HepG2 (cell line): Measurements from ENCODE around the gene NUP214. TPM values are rescaled to one million over a fixed set of nuclear protein-coding genes. Genes with fewer than 3 reads are reported as not detected.

ENCODE experiments used
- BRF2 ChIP-seq: sonication (generic); formaldehyde crosslinking; IDR thresholded peaks from 2 replicates; pipeline ENCODE4 v1.8.1; 2022; ENCODE audit warnings: mild to moderate bottlenecking, missing genetic modification reagents
- NR0B2 ChIP-seq: sonication (generic); formaldehyde crosslinking; IDR thresholded peaks from 2 replicates; pipeline ENCODE4 v1.4.0; 2020; ENCODE audit warnings: mild to moderate bottlenecking, missing genetic modification reagents
- RBAK ChIP-seq: sonication (generic); formaldehyde crosslinking; IDR thresholded peaks from 2 replicates; pipeline ENCODE4 v1.5.1; 2020; ENCODE audit warnings: mild to moderate bottlenecking, missing genetic modification reagents
- XRCC5 ChIP-seq: fragments of 200-400 bp; formaldehyde crosslinking; optimal IDR thresholded peaks from 2 replicates; pipeline ENCODE3; 2017; ENCODE audit warnings: mild to moderate bottlenecking, low read length
- ZBTB7B ChIP-seq: sonication (generic); formaldehyde crosslinking; IDR thresholded peaks from 2 replicates; pipeline ENCODE4 v1.4.0; 2020; ENCODE audit warnings: missing genetic modification reagents
- ZFP36L2 ChIP-seq: sonication (generic); formaldehyde crosslinking; IDR thresholded peaks from 2 replicates; pipeline ENCODE4 v1.4.0; 2020; ENCODE audit warnings: missing genetic modification reagents
- ZFP41 ChIP-seq: sonication (generic); formaldehyde crosslinking; IDR thresholded peaks from 2 replicates; pipeline ENCODE4 v1.4.0; 2020; ENCODE audit warnings: mild to moderate bottlenecking, missing genetic modification reagents, borderline replicate concordance
- ZHX1 ChIP-seq: sonication (generic); formaldehyde crosslinking; IDR thresholded peaks from 2 replicates; pipeline ENCODE4 v1.8.1; 2022; ENCODE audit warnings: low read depth, mild to moderate bottlenecking, missing genetic modification reagents
- ZNF235 ChIP-seq: sonication (generic); formaldehyde crosslinking; IDR thresholded peaks from 2 replicates; pipeline ENCODE4 v1.8.1; 2023; ENCODE audit warnings: mild to moderate bottlenecking, missing genetic modification reagents, borderline replicate concordance
- ZNF280B ChIP-seq: sonication (generic); formaldehyde crosslinking; IDR thresholded peaks from 2 replicates; pipeline ENCODE4 v1.5.0; 2020; ENCODE audit warnings: missing genetic modification reagents, mild to moderate bottlenecking, borderline replicate concordance
- ZNF430 ChIP-seq: sonication (generic); formaldehyde crosslinking; IDR thresholded peaks from 2 replicates; pipeline ENCODE4 v1.9.0; 2021; ENCODE audit warnings: mild to moderate bottlenecking, missing genetic modification reagents
- ZNF646 ChIP-seq: sonication (generic); formaldehyde crosslinking; IDR thresholded peaks from 2 replicates; pipeline ENCODE4 v1.9.0; 2021; ENCODE audit warnings: mild to moderate bottlenecking, missing genetic modification reagents
- ZNF724P ChIP-seq: sonication (generic); formaldehyde crosslinking; IDR thresholded peaks from 2 replicates; pipeline ENCODE4 v1.8.0; 2022; ENCODE audit warnings: missing genetic modification reagents, borderline replicate concordance
- ZNF781 ChIP-seq: sonication (generic); formaldehyde crosslinking; IDR thresholded peaks from 2 replicates; pipeline ENCODE4 v1.5.1; 2020; ENCODE audit warnings: borderline replicate concordance, mild to moderate bottlenecking, missing genetic modification reagents; ENCODE audit errors: not compliant biosample characterization
- ZNF782 ChIP-seq: sonication (generic); formaldehyde crosslinking; IDR thresholded peaks from 2 replicates; pipeline ENCODE4 v1.4.0; 2020; ENCODE audit warnings: missing genetic modification reagents, mild to moderate bottlenecking, borderline replicate concordance
- polyA plus RNA-seq, 8 experiments: library from polyadenylated mRNA; depleted of rRNA in 3 of 8; stranded (reverse) in 7 of 8; unstranded in 1 of 8; fragments of >200 nt; fragmentation: Illumina TruSeq in 4 of 8; extraction: Trizol in 4 of 8; gene quantifications; 2 replicates each; pipeline versions ENCODE4 v1.2.1 to v1.2.3, GENCODE V29; 2011 to 2016; ENCODE audit warnings: low read depth in 4 of 8, missing spikeins in 1 of 8, mixed read lengths in 1 of 8; ENCODE audit not compliant: insufficient read depth in 1 of 8
- total RNA-seq, 5 experiments: library from RNA; depleted of rRNA; stranded (reverse); fragments of >200 nt; fragmentation: Illumina TruSeq; extraction: Trizol; gene quantifications; 2 replicates each; pipeline ENCODE4 v1.2.3, GENCODE V29; 2016; ENCODE audit warnings: low read depth in 1 of 5

The NUP214 gene
- total and polyA plus RNA-seq, 2 of the 13 experiments (the other 11 are each of a cell fraction or from before 2014, with no cell fraction given) = 8.4 to 16.0 TPM

- no peak for TF ChIP-seq ZNF646 (CRISPR knock-in tag)
- 0 out of 2 replicates have a peak, but pooled peaks have one; percentile 49 for TF ChIP-seq ZNF724P (CRISPR knock-in tag)
- TF ChIP-seq ZNF280B (CRISPR knock-in tag) = no peak
- TF ChIP-seq XRCC5 = no peak
- no peak for TF ChIP-seq ZHX1 (CRISPR knock-in tag)
- peak; percentile 48; the same call in 1 of the 2 replicates for TF ChIP-seq ZNF782 (CRISPR knock-in tag)
- TF ChIP-seq RBAK (CRISPR knock-in tag) = no peak
- TF ChIP-seq ZBTB7B (CRISPR knock-in tag) = no peak
- TF ChIP-seq ZNF781 (CRISPR knock-in tag) = peak; percentile 90
- TF ChIP-seq ZFP36L2 (CRISPR knock-in tag) = no peak
- TF ChIP-seq BRF2 (CRISPR knock-in tag) = no peak
- no peak for TF ChIP-seq ZNF235
- TF ChIP-seq NR0B2 (CRISPR knock-in tag) = no peak
- TF ChIP-seq ZFP41 (CRISPR knock-in tag) = no peak
- no peak for TF ChIP-seq ZNF430
Observed at GRCh38 chr9:131078427-131079366, 46.7 kb upstream of the NUP214 start (continued).
